HEK293T (cell line): Measurements from ENCODE around the gene ARHGEF28.

Source experiments
- BHLHE40 ChIP-seq: fragments of 450-650 bp; IDR thresholded peaks from 2 replicates; pipeline ENCODE4 v1.6.1; 2016; ENCODE audit warnings: mild to moderate bottlenecking, moderate library complexity, borderline replicate concordance
- CTBP1 ChIP-seq: fragments of 450-650 bp; IDR thresholded peaks from 2 replicates; pipeline ENCODE4 v1.6.1; 2016; ENCODE audit warnings: borderline replicate concordance
- ELF4 ChIP-seq: fragments of 450-650 bp; IDR thresholded peaks from 2 replicates; pipeline ENCODE4 v1.6.1; 2017; ENCODE audit warnings: antibody characterized with exemption
- FOXA1 ChIP-seq: fragments of 450-650 bp; IDR thresholded peaks from 2 replicates; pipeline ENCODE4 v1.6.1; 2016; ENCODE audit warnings: mild to moderate bottlenecking
- FOXK2 ChIP-seq: fragments of 450-650 bp; IDR thresholded peaks from 2 replicates; pipeline ENCODE4 v1.6.1; 2016; ENCODE audit warnings: mild to moderate bottlenecking
- FOXM1 ChIP-seq: fragments of 450-650 bp; IDR thresholded peaks from 2 replicates; pipeline ENCODE4 v1.6.1; 2017; ENCODE audit warnings: mild to moderate bottlenecking, borderline replicate concordance
- L3MBTL2 ChIP-seq: fragments of 450-650 bp; conservative IDR thresholded peaks from 2 replicates; pipeline ENCODE4 v1.6.1; 2016; ENCODE audit warnings: mild to moderate bottlenecking
- LEF1 ChIP-seq: fragments of 450-650 bp; IDR thresholded peaks from 2 replicates; pipeline ENCODE4 v1.6.1; 2017; ENCODE audit warnings: mild to moderate bottlenecking, borderline replicate concordance
- NFRKB ChIP-seq: fragments of 450-650 bp; IDR thresholded peaks from 2 replicates; pipeline ENCODE4 v1.6.1; 2016; ENCODE audit warnings: mild to moderate bottlenecking, moderate library complexity
- PKNOX1 ChIP-seq: fragments of 450-650 bp; IDR thresholded peaks from 2 replicates; pipeline ENCODE4 v1.6.1; 2016
- SP1 ChIP-seq: fragments of 450-650 bp; IDR thresholded peaks from 2 replicates; pipeline ENCODE4 v1.6.1; 2017
- SUZ12 ChIP-seq: fragments of 450-650 bp; IDR thresholded peaks from 2 replicates; pipeline ENCODE4 v1.6.1; 2016; ENCODE audit warnings: mild to moderate bottlenecking
- TARDBP ChIP-seq: fragments of 450-650 bp; IDR thresholded peaks from 2 replicates; pipeline ENCODE4 v1.6.1; 2016

DNA sequence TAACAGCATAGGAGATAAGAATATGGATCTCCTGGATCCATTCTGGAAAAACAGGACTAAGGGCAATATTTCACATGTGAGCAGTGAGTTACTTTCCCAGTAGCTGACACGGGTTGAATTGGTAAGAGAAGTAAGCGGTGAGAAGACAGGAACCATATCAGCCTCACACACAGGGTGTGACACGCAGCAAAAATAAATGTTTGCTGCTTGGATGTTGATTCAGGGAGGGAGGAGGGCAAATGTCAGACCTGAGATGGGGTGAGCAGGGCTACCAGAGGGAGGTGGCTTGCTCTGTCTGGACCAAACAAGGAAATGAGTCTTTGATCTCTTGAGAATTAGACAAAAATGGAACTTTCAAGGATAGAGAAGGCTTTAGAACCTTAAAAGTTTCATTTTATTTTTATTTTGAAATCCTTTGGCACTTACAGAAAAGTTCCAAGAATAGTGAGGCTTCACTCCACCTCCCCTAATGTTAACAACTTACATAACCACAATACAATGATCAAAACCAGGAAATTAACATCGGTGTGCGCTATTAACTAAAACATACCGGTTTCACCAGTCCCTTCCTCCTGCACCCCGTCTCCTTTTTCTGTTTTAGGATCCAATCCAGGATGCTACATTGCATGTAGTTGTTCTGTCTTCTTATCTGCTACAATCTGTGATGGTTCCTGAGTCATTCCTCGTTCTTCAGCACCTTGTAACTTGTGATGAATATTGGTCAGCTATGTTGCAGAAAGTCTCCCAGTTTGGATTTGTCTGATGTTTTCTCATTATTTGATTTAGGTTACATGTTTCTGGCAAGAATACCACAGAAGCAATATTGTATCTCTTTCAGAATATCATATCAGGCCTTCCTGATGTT, 20.5 kb upstream of the ARHGEF28 start:
- TF ChIP-seq L3MBTL2 (no peak), TARDBP (no peak), NFRKB (no peak), FOXK2 (no peak), SP1 (no peak), FOXM1 (no peak), ELF4 (no peak), SUZ12 (no peak), PKNOX1 (no peak), BHLHE40 (no peak), FOXA1 (no peak), LEF1 (no peak), CTBP1 (no peak)
